K562 (cell line): Measurements from ENCODE around the gene MAP3K12. TPM values are rescaled to one million over a fixed set of nuclear protein-coding genes. Genes with fewer than 3 reads are reported as not detected.

Experiments used
- FUS ChIP-seq: fragments of 200-400 bp; formaldehyde crosslinking; optimal IDR thresholded peaks from 2 replicates; pipeline ENCODE3; 2017; ENCODE audit warnings: low read depth, low read length
- HMGXB4 ChIP-seq: sonication (generic); formaldehyde crosslinking; IDR thresholded peaks from 2 replicates; pipeline ENCODE4 v1.8.1; 2023; ENCODE audit warnings: mild to moderate bottlenecking, missing genetic modification reagents
- KLF6 ChIP-seq: fragments of 250-450 bp; sonication (Bioruptor Pico); IDR thresholded peaks from 2 replicates; pipeline ENCODE4 v1.4.0; 2020; ENCODE audit warnings: mild to moderate bottlenecking, moderate library complexity, borderline replicate concordance
- LCOR ChIP-seq: sonication (generic); formaldehyde crosslinking; IDR thresholded peaks from 2 replicates; pipeline ENCODE4 v1.8.0; 2022; ENCODE audit warnings: mild to moderate bottlenecking, missing genetic modification reagents
- RREB1 ChIP-seq: fragments of 250-450 bp; sonication (Bioruptor Pico); IDR thresholded peaks from 2 replicates; pipeline ENCODE4 v1.4.0; 2020
- SOX6 ChIP-seq: fragments of 450-650 bp; IDR thresholded peaks from 2 replicates; pipeline ENCODE4 v1.6.1; 2014; ENCODE audit warnings: mild to moderate bottlenecking
- ZNF133 ChIP-seq: fragments of 250-450 bp; sonication (Bioruptor Pico); IDR thresholded peaks from 2 replicates; pipeline ENCODE4 v1.4.0; 2020; ENCODE audit warnings: mild to moderate bottlenecking
- ZNF212 ChIP-seq: fragments of 450-650 bp; formaldehyde crosslinking; IDR thresholded peaks from 2 replicates; pipeline ENCODE4 v1.4.0; 2020; ENCODE audit warnings: mild to moderate bottlenecking
- ZNF316 ChIP-seq: fragments of 450-650 bp; IDR thresholded peaks from 2 replicates; pipeline ENCODE4 v1.6.1; 2016
- ZNF583 ChIP-seq: fragments of 250-450 bp; sonication (Bioruptor Pico); IDR thresholded peaks from 2 replicates; pipeline ENCODE4 v1.4.0; 2020
- ZNF609 ChIP-seq: sonication (generic); formaldehyde crosslinking; IDR thresholded peaks from 2 replicates; pipeline ENCODE4 v1.8.1; 2023; ENCODE audit warnings: missing genetic modification reagents, mild to moderate bottlenecking, borderline replicate concordance
- ZNF740 ChIP-seq, 3 experiments: fragments of 200-800 bp in 1 of 3; sonication (Bioruptor generic) in 1 of 3; sonication (generic) in 1 of 3; formaldehyde crosslinking in 1 of 3; IDR thresholded peaks; 2 replicates each; pipeline versions ENCODE4 v1.6.1 to v1.8.0; 2016 to 2022; ENCODE audit warnings: mild to moderate bottlenecking in 2 of 3, missing compliant biosample characterization in 2 of 3, missing genetic modification characterization in 2 of 3, missing genetic modification reagents in 1 of 3
- polyA plus RNA-seq, 8 experiments: library from polyadenylated mRNA; depleted of rRNA in 4 of 8; stranded (reverse) in 5 of 8; unstranded in 3 of 8; fragments of >200 nt; fragmentation: Nextera tagmentation in 2 of 8; fragmentation: Illumina TruSeq in 1 of 8; extraction: Ambion mirVana in 2 of 8; extraction: Trizol in 1 of 8; gene quantifications; 2 replicates each; pipeline versions ENCODE4 v1.2.1 to v1.2.3, GENCODE V29; 2011 to 2014; ENCODE audit warnings: inconsistent platforms in 1 of 8, missing spikeins in 1 of 8
- total RNA-seq, 7 experiments: library from RNA; depleted of rRNA in 6 of 7; stranded (reverse); fragments of >200 nt in 6 of 7; fragmentation: Illumina TruSeq in 2 of 7; extraction: Trizol in 2 of 7; gene quantifications; 2 replicates each; pipeline versions ENCODE4 v1.2.1 to v1.2.3, GENCODE V29; 2011 to 2021; ENCODE audit warnings: low replicate concordance in 1 of 7

The MAP3K12 gene
- total and polyA plus RNA-seq, 9 of the 15 experiments (the other 6 are each of a cell fraction or from before 2014, with no cell fraction given): 0.10 to 2.4 (median 1.6) TPM

- 0 out of 2 replicates have a peak, but pooled peaks have one; percentile 20 for TF ChIP-seq ZNF740 (CRISPR knock-in tag; IDR thresholded peaks at IDR 0.05)
- no peak for TF ChIP-seq ZNF740 (tag; IDR thresholded peaks at IDR 0.05)
- TF ChIP-seq ZNF583 (CRISPR knock-in tag): no peak
- no peak for TF ChIP-seq FUS
- TF ChIP-seq KLF6 (CRISPR knock-in tag): no peak
- TF ChIP-seq ZNF316: no peak
- TF ChIP-seq LCOR (CRISPR knock-in tag): peak; percentile 58; the same call in 1 of the 2 replicates
- 0 out of 2 replicates have a peak, but pooled peaks have one; percentile 67 for TF ChIP-seq ZNF609 (CRISPR knock-in tag)
- TF ChIP-seq ZNF212 (CRISPR knock-in tag): no peak
- TF ChIP-seq SOX6: peak; percentile 85
- TF ChIP-seq RREB1 (CRISPR knock-in tag): no peak
- TF ChIP-seq HMGXB4 (CRISPR knock-in tag): no peak
- no peak for TF ChIP-seq ZNF133 (CRISPR knock-in tag)
These were observed 47.5 kb downstream of the MAP3K12 start, which contains the start of gene PCBP2 (continued) for GRCh38 chr12:53451661-53452158.
